Subcutaneous adipose tissue (tissue), 4 donors: ENCODE results near the gene OR6C65. TPM values are rescaled to one million over a fixed set of nuclear protein-coding genes. Genes with fewer than 3 reads are reported as not detected.

Experiments
- CTCF ChIP-seq: fragments of 450-650 bp; IDR thresholded peaks from one replicate; pipeline ENCODE4 v1.5.1; 2016; ENCODE audit warnings: low read depth, mild to moderate bottlenecking, control low read depth, antibody characterized with exemption, moderate library complexity
- total RNA-seq, 4 donors: library from RNA; depleted of rRNA; stranded (reverse); fragments of >200 nt; gene quantifications; one replicate each; pipeline ENCODE4 v1.1.0, GENCODE V29; 2016

OR6C65 gene
- total RNA-seq, 4 donors from 2014 or later = not detected

GRCh38 chr12:55407866-55408265, 7.5 kb downstream of the OR6C65 start:
- TF ChIP-seq CTCF = no peak

- no peak for TF ChIP-seq CTCF
Measured at GRCh38 chr12:55416961-55417360, 16.6 kb downstream of the OR6C65 start.

DNA sequence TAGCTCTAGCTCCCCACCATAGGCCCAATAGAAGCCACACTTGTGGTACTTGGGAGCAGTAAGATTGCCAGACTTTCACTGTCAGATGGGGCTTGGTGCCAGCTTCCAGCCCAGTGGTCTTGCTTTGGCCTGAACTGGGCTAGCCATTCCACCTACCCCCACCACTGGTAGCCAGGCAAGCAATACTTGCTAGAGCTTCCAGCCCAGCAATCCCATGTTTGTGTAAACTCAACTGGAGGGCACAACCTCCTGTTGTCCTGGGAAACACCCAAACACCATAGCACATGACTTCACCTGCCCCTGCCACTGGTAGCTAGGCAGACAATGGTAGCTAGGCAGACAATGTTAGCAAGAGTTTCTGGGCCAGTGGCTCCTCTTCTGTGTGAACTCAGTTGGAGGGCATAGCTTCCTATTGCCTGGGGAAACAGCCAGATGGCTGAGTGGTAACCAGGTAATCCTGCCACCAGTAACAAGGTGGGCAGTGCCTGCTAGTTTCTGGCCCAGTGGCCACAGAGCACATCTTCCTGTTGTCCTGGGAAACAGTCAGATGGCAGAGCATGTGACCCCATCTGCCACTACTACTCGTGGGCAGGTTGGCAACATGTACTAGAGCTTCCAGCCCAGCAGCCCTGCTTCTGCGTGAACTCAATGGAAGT, 20.1 kb downstream of the OR6C65 start:
- no peak for TF ChIP-seq CTCF

DNA sequence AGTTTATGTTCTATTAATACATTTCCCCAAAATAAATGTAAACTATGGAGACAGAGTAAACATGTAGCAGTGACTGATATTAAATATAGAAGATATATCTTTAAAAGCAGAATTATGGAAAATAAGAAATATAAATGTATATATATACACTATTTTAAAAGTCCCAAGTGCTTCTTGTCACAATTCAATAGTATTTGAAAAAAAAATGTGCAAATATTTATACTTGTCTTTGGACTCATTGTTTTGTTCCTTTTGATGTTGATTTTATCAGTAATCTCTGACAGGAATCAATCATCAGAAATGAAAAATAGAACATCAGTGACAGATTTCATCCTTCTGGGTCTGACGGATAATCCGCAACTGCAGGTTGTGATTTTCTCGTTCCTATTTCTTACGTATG, 25.6 kb downstream of the OR6C65 start, which contains the start of gene OR6C76:
Gene OR6C76, plus strand, starts transcription at position 301 of the 400 bp plus-strand sequence. Its CDS starts 0 bp downstream, at position 301.
- TF ChIP-seq CTCF = no peak

DNA sequence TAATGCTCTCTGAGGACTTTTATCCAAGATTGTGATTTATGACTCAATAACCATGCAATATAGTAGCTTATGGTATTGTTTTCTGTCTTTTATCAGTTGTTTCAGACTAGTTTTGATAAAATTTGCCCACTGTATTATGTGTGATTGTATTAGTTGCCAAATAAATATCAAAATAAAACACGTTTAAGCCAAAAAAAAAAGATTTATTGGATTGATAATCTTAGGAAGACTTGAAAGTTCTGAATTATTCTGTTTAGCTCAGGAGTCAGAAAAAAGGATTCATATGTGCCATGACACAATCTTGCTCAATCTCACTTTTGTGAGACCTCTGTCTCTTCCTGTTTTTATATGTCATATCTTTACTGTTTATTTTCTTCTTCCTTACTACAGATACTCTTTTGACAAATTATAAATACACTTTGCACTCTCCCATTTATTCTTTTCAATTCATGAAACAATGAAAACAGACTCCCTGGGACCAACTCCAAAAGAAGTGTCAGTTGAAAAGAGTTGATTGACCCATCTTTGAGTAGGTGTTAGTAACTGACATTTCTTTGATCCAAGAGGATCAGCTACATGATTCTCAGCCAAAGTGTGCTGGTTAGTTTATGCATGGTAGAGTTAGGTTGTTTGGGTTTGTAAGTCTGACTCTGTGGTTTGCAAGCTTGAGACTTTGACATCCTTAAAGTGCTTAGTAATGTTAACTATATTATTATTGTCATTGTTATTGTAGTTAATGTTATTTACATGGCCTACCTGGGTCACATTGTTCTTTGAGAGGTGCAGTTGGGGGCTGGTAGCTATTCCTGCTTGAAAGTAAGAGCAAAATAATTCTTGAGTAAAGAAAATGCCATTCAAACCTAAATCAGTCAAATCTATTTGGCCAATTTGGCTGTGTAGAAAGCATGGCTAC, 28.3 kb downstream of the OR6C65 start:
- TF ChIP-seq CTCF = no peak

GRCh38 chr12:55443776-55444175, 43.4 kb downstream of the OR6C65 start, which contains the start of gene OR6C2:
OR6C2 (plus strand) TSS chr12:55444076; CDS start chr12:55452214, 8,138 bp downstream.
- no peak for TF ChIP-seq CTCF

DNA sequence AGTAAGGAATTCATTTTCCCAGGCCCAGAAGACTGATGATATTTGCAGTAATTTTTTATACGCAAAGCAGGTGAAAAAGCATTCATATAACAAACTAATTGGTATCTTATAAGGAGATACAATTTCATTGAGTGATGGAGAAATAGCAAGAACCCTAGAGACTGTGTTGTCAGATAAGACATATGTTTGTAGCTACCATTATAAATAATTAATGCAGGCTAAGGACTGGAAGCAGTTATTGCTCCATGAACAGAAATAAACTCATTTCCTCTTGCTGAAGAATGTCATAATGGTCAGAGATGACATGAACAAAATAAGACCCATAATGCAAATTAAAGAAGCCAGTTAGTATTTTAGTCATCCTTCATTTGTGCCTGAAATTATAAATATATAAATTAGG, 45.0 kb downstream of the OR6C65 start:
- no peak for TF ChIP-seq CTCF
